ENCODE measurements around the gene SCUBE1. TPM values are rescaled to one million over a fixed set of nuclear protein-coding genes. Genes with fewer than 3 reads are reported as not detected.

Gene SCUBE1
- total and polyA plus RNA-seq, 2 of the 4 experiments (the other 2 are of a cell fraction) = not detected

GRCh38 chr22:43375951-43376455 lies 32.8 kb upstream of the SCUBE1 start:
- intact Hi-C loops (cut with micrococcal nuclease) = no loop called here
- Histone ChIP-seq H4K91ac (ENCODE audit: insufficient read depth, low read depth, low read length) (no peak overlapping the region), H3K4me1 (ENCODE audit: control insufficient read depth, insufficient read depth, low read length) (peaks cover 2% of the 10 kb centered on the region; the same call in 1 of the 2 replicates), H2BK5ac (ENCODE audit: low read depth, low read length, poor library complexity, severe bottlenecking) (no peak overlapping the region), H3K9me3 (ENCODE audit: control insufficient read depth, insufficient read depth, low read length) (peaks cover 7% of the 10 kb centered on the region), H3K4me3 (ENCODE audit: insufficient read depth, low read depth, low read length) (no peak overlapping the region), H3K9ac (ENCODE audit: low read depth, low read length) (no peak overlapping the region), H3K56ac (ENCODE audit: extremely low read depth, insufficient read depth, low read length) (no peak overlapping the region), H3K79me1 (ENCODE audit: low read depth in 1 of 2, low read length in 2 of 2) (no peaks in the 10 kb centered on the region), H3K36me3 (ENCODE audit: control insufficient read depth, insufficient read depth, low read length) (no peaks in the 10 kb centered on the region), H4K8ac (ENCODE audit: low read depth in 2 of 2, low read length in 2 of 2) (no peak overlapping the region), H3K9me1 (ENCODE audit: insufficient read depth, low read length) (no peaks in the 10 kb centered on the region), H3K27ac (ENCODE audit: insufficient read depth, low read length) (no peak overlapping the region), H2AK5ac (ENCODE audit: low read depth, low read length) (no peak overlapping the region), H3K4ac (ENCODE audit: low read depth, low read length) (no peak overlapping the region), H2AK9ac (replicated peaks; ENCODE audit: low read depth, low read length, poor library complexity) (no peak overlapping the region), H3K4me2 (ENCODE audit: low read depth, low read length) (no peak overlapping the region), H2AFZ (replicated peaks; ENCODE audit: low read length, poor library complexity) (no peak overlapping the region), H2BK15ac (ENCODE audit: low read depth, low read length) (no peak overlapping the region), H4K20me1 (ENCODE audit: insufficient read depth, low read length) (no peaks in the 10 kb centered on the region), H3K27me3 (ENCODE audit: control insufficient read depth, insufficient read depth, low read length) (peaks cover 11% of the 10 kb centered on the region), H3K23ac (ENCODE audit: low read depth, low read length) (no peak overlapping the region), H2BK120ac (ENCODE audit: low read depth, low read length) (no peak overlapping the region), H3K18ac (ENCODE audit: low read depth, low read length) (no peak overlapping the region), H3K14ac (replicated peaks; ENCODE audit: low read depth, low read length) (no peak overlapping the region), H4K5ac (ENCODE audit: low read depth, low read length) (no peak overlapping the region), H2BK20ac (ENCODE audit: low read depth, low read length) (no peak overlapping the region)
- no peak for ATAC-seq (ENCODE audit: low read depth)
- TF ChIP-seq RCOR1 (IDR thresholded peaks at IDR 0.05; ENCODE audit: insufficient replicate concordance, low read length) (peak; percentile 80), SMC3 (IDR thresholded peaks at IDR 0.05; ENCODE audit: low read depth, low read length) (no peak), CEBPB (IDR thresholded peaks at IDR 0.05; ENCODE audit: low read depth, low read length) (no peak)
- POLR2A ChIA-PET (ENCODE audit: unreplicated experiment) = no interaction called here
- dilution Hi-C loops (cut with HindIII; ENCODE audit: low sequenced_read_pairs, unreplicated experiment) = no loop called here
- in situ Hi-C loops (cut with MboI; ENCODE audit: low sequenced_read_pairs) = loop anchor here (10.0 to 25.0 kb wide), 2 partner anchors 101 to 1261 kb away; no protein-coding TSS in a partner anchor
- WGBS, 2 experiments (ENCODE audit: extremely low coverage in 2 of 2, insufficient read length in 1 of 2) = no CpG with 5 or more reads among the region's 4 CpGs
- CTCF ChIA-PET = no interaction called here
- BruUV-seq (replicated peaks) = no TSS peak
- peak; percentile 43 for DNase-seq

All from IMR-90 (cell line).